22Rv1 (cell line): ENCODE data around the gene THAP3.
"Not testable (repeated sequence)": the region's sequence is repeated elsewhere in the genome, so short reads cannot be mapped to it uniquely, and the experiment has no call there.

Source experiments
- ZFX ChIP-seq: fragments of 450-650 bp; IDR thresholded peaks from 2 replicates; pipeline ENCODE4 v1.6.1; 2017; ENCODE audit warnings: antibody characterized with exemption, borderline replicate concordance
- TF ChIP-seq, protein P1 (sequence below): fragments of 450-650 bp; IDR thresholded peaks from 2 replicates; pipeline ENCODE4 v1.5.1; 2017; ENCODE audit warnings: mild to moderate bottlenecking

- TF ChIP-seq, protein P1, sequence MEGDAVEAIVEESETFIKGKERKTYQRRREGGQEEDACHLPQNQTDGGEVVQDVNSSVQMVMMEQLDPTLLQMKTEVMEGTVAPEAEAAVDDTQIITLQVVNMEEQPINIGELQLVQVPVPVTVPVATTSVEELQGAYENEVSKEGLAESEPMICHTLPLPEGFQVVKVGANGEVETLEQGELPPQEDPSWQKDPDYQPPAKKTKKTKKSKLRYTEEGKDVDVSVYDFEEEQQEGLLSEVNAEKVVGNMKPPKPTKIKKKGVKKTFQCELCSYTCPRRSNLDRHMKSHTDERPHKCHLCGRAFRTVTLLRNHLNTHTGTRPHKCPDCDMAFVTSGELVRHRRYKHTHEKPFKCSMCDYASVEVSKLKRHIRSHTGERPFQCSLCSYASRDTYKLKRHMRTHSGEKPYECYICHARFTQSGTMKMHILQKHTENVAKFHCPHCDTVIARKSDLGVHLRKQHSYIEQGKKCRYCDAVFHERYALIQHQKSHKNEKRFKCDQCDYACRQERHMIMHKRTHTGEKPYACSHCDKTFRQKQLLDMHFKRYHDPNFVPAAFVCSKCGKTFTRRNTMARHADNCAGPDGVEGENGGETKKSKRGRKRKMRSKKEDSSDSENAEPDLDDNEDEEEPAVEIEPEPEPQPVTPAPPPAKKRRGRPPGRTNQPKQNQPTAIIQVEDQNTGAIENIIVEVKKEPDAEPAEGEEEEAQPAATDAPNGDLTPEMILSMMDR = not testable (repeated sequence)
- TF ChIP-seq ZFX = not testable (repeated sequence)
Measured at GRCh38 chr1:6599991-6600390, 24.7 kb upstream of the THAP3 start.
